Neural cell (in vitro differentiated cells): ENCODE measurements around the gene S100G. TPM values are rescaled to one million over a fixed set of nuclear protein-coding genes. Genes with fewer than 3 reads are reported as not detected.

Experiments
- H2AFZ ChIP-seq: fragments of 200-600, 300-800 bp; sonication (generic), shearing (Covaris generic); 2 replicates; pipeline ENCODE4 v1.6.0; 2014; ENCODE audit warnings: low read depth, mild to moderate bottlenecking, antibody characterized with exemption, low read length, moderate library complexity
- H3F3A ChIP-seq: fragments of 200-600 bp; shearing (Covaris generic); 2 replicates; pipeline ENCODE4 v1.6.1; 2016; ENCODE audit warnings: mild to moderate bottlenecking, moderate library complexity, mixed read lengths, antibody characterized with exemption, low read length; ENCODE audit not compliant: insufficient read depth, poor library complexity, severe bottlenecking
- H3K27ac ChIP-seq: fragments of 200-600, 300-800 bp; sonication (generic), shearing (Covaris generic); 2 replicates; pipeline ENCODE4 v1.5.1; 2014; ENCODE audit warnings: mild to moderate bottlenecking, low read length, moderate library complexity
- H3K27me3 ChIP-seq: fragments of 300-800, 200-600 bp; sonication (generic), shearing (Covaris generic); 2 replicates; pipeline ENCODE4 v1.6.0; 2014; ENCODE audit warnings: mild to moderate bottlenecking, low read depth, low read length, moderate library complexity; ENCODE audit not compliant: insufficient read depth
- H3K36me3 ChIP-seq: fragments of 300-800, 200-600 bp; sonication (generic), shearing (Covaris generic); 2 replicates; pipeline ENCODE4 v1.5.1; 2014; ENCODE audit warnings: mild to moderate bottlenecking, antibody characterized with exemption, low read length, moderate library complexity; ENCODE audit not compliant: insufficient read depth
- H3K4me2 ChIP-seq: fragments of 300-800, 200-600 bp; sonication (generic), shearing (Covaris generic); 2 replicates; pipeline ENCODE4 v1.6.0; 2014; ENCODE audit warnings: mild to moderate bottlenecking, low read length
- H3K4me3 ChIP-seq: fragments of 300-800, 200-600 bp; sonication (generic), shearing (Covaris generic); 2 replicates; pipeline ENCODE4 v1.5.1; 2014; ENCODE audit warnings: mild to moderate bottlenecking, low read length, moderate library complexity
- H3K79me2 ChIP-seq: fragments of 200-600 bp; shearing (Covaris generic); replicated peaks from 2 replicates; pipeline ENCODE4 v1.6.0; 2014; ENCODE audit warnings: mild to moderate bottlenecking, low read length, moderate library complexity; ENCODE audit not compliant: insufficient read depth
- H3K9ac ChIP-seq: fragments of 300-800, 200-600 bp; sonication (generic), shearing (Covaris generic); 2 replicates; pipeline ENCODE4 v1.6.1; 2016; ENCODE audit warnings: mild to moderate bottlenecking, low read length, mixed read lengths
- H3K9me2 ChIP-seq: fragments of 200-600 bp; shearing (Covaris generic); 2 replicates; pipeline ENCODE4 v1.6.1; 2016; ENCODE audit warnings: mild to moderate bottlenecking, low read length, mixed read lengths; ENCODE audit not compliant: insufficient read depth
- H3K9me3 ChIP-seq: fragments of 200-600, 300-800 bp; sonication (generic), shearing (Covaris generic); 2 replicates; pipeline ENCODE4 v1.6.1; 2016; ENCODE audit warnings: mild to moderate bottlenecking, mixed run types, low read length, moderate library complexity, mixed read lengths
- H4K20me1 ChIP-seq: fragments of 200-600 bp; shearing (Covaris generic); 2 replicates; pipeline ENCODE4 v1.6.1; 2016; ENCODE audit warnings: mild to moderate bottlenecking, mixed run types; ENCODE audit not compliant: insufficient read depth
- CTCF ChIP-seq: fragments of 450-650 bp; IDR thresholded peaks from 2 replicates; pipeline ENCODE4 v1.5.1; 2014; ENCODE audit warnings: antibody characterized with exemption, mild to moderate bottlenecking, moderate library complexity; ENCODE audit not compliant: poor library complexity, severe bottlenecking
- EP300 ChIP-seq: fragments of 450-650 bp; conservative IDR thresholded peaks from 2 replicates; pipeline ENCODE4 v1.6.1; 2014; ENCODE audit warnings: antibody characterized with exemption, mild to moderate bottlenecking, moderate library complexity; ENCODE audit not compliant: poor library complexity, severe bottlenecking
- EZH2 ChIP-seq: fragments of 200-600, 300-800 bp; shearing (Covaris generic), sonication (generic); IDR thresholded peaks from 2 replicates; pipeline ENCODE4 v1.6.1; 2014; ENCODE audit warnings: antibody characterized with exemption, low read length, borderline replicate concordance, mild to moderate bottlenecking; ENCODE audit not compliant: insufficient read depth, poor library complexity, severe bottlenecking
- MXI1 ChIP-seq: fragments of 450-650 bp; conservative IDR thresholded peaks from 2 replicates; pipeline ENCODE4 v1.6.1; 2014; ENCODE audit warnings: antibody characterized with exemption, mild to moderate bottlenecking; ENCODE audit not compliant: poor library complexity, severe bottlenecking
- POLR2AphosphoS5 ChIP-seq: IDR thresholded peaks from 2 replicates; pipeline ENCODE4 v1.6.1; 2012
- RAD21 ChIP-seq: fragments of 450-650 bp; conservative IDR thresholded peaks from 2 replicates; pipeline ENCODE4 v1.6.1; 2014; ENCODE audit warnings: antibody characterized with exemption, mild to moderate bottlenecking, moderate library complexity
- REST ChIP-seq: IDR thresholded peaks from 2 replicates; pipeline ENCODE4 v1.6.1; 2012; ENCODE audit warnings: borderline replicate concordance
- SMC3 ChIP-seq: fragments of 450-650 bp; conservative IDR thresholded peaks from 2 replicates; pipeline ENCODE4 v1.6.1; 2014; ENCODE audit warnings: antibody characterized with exemption, mild to moderate bottlenecking, moderate library complexity; ENCODE audit not compliant: poor library complexity
- TAF1 ChIP-seq: IDR thresholded peaks from 2 replicates; pipeline ENCODE4 v1.6.1; 2012; ENCODE audit warnings: low read depth
- polyA plus RNA-seq: library from polyadenylated mRNA; depleted of rRNA; stranded (reverse); fragments of >200 nt; gene quantifications from 2 replicates; pipeline ENCODE4 v1.2.3, GENCODE V29; 2014

The S100G gene
- polyA plus RNA-seq, 1 donor from 2014 or later, result not detected

- H3K4me2 ChIP-seq, result no peak overlapping the region
- H3K9ac ChIP-seq, result no peak overlapping the region
- H3K4me3 ChIP-seq, result no peak overlapping the region
- H2AFZ ChIP-seq, result no peak overlapping the region
- no peaks in the 10 kb centered on the region for H3K27me3 ChIP-seq
- H3K27ac ChIP-seq, result no peak overlapping the region
- no peaks in the 10 kb centered on the region for H3K36me3 ChIP-seq
- H4K20me1 ChIP-seq, result no peaks in the 10 kb centered on the region
- H3K9me3 ChIP-seq, result no peaks in the 10 kb centered on the region
- H3F3A ChIP-seq, result no peaks in the 10 kb centered on the region
- no peaks in the 10 kb centered on the region for H3K9me2 ChIP-seq
- TF ChIP-seq EZH2 (no peak), SMC3 (no peak), EP300 (no peak), MXI1 (no peak), REST (no peak), RAD21 (no peak), TAF1 (no peak), CTCF (no peak), POLR2AphosphoS5 (no peak)
- H3K79me2 ChIP-seq, result no peaks in the 10 kb centered on the region
Measured at GRCh38 chrX:16661495-16661894, 11.5 kb downstream of the S100G start.

GRCh38 chrX:16662402-16662801 lies 12.4 kb downstream of the S100G start:
- Histone ChIP-seq H3K4me3 (no peak overlapping the region), H4K20me1 (no peaks in the 10 kb centered on the region), H2AFZ (no peak overlapping the region), H3K9me3 (no peaks in the 10 kb centered on the region), H3F3A (no peaks in the 10 kb centered on the region), H3K9ac (no peak overlapping the region), H3K27me3 (no peaks in the 10 kb centered on the region), H3K79me2 (no peaks in the 10 kb centered on the region), H3K4me2 (no peak overlapping the region), H3K36me3 (no peaks in the 10 kb centered on the region), H3K27ac (no peak overlapping the region), H3K9me2 (no peaks in the 10 kb centered on the region)
- no peak for TF ChIP-seq SMC3
- TF ChIP-seq EZH2, result no peak
- no peak for TF ChIP-seq CTCF
- TF ChIP-seq RAD21, result no peak
- TF ChIP-seq MXI1, result no peak
- no peak for TF ChIP-seq EP300
- no peak for TF ChIP-seq REST
- no peak for TF ChIP-seq TAF1
- no peak for TF ChIP-seq POLR2AphosphoS5
